Measurements from ENCODE around the gene AKT1S1.

The AKT1S1 gene

DNA sequence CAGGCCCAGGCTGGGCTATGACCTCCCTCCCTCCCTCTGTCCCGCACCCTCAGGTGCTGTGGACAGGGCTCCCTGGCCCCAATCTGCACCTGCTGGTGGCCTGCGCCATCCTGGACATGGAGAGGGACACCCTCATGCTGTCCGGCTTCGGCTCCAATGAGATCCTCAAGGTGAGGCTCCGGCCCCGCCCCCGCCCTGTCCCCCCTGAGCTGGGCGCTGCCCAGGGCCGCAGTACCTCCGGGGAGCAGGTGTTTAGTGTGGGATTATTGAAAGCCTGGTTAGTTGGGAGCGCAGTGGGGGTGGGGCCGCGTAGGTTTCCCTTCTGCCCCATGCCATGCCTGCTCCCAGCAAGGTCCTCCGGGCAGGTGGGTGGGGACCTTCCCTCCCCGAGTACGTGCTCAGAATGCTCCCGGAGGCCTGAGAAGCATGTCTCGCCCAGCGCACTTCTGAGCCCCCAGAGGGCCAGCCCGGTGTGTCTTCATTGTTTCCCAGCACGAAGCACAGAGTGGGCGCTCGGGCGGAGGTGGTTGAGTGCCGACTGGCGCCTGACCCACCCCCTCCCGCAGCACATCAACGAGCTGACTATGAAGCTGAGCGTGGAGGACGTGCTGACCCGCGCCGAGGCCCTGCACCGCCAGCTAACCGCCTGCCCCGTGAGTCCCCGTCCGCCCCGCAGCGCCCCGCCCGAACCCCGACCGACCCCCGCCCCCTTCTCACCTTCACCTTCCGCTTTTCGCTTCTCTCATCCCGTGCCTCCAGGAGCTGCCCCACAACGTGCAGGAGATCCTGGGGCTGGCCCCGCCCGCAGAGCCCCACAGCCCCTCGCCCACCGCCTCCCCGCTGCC, 10.7 kb upstream of the AKT1S1 start:
- Histone ChIP-seq H3K36me3 (peaks cover 23 to 64% (median 43%) of the 10 kb centered on the region in 3 donors), H3K4me3 (no peak overlapping the region), H3K27ac (no peak overlapping the region), H3K9me3 (no peaks in the 10 kb centered on the region), H3K4me1 (peaks cover 0 to 15% (median 11%) of the 10 kb centered on the region in 4 donors), H3K27me3 (peaks cover 0 to 28% of the 10 kb centered on the region in 2 donors)
- intact Hi-C loops (cut with DNase I; ENCODE audit: low total_unique reads) = no loop called here
- no peak for DNase-seq
- no peak for TF ChIP-seq CTCF (IDR thresholded peaks at IDR 0.05)

DNA sequence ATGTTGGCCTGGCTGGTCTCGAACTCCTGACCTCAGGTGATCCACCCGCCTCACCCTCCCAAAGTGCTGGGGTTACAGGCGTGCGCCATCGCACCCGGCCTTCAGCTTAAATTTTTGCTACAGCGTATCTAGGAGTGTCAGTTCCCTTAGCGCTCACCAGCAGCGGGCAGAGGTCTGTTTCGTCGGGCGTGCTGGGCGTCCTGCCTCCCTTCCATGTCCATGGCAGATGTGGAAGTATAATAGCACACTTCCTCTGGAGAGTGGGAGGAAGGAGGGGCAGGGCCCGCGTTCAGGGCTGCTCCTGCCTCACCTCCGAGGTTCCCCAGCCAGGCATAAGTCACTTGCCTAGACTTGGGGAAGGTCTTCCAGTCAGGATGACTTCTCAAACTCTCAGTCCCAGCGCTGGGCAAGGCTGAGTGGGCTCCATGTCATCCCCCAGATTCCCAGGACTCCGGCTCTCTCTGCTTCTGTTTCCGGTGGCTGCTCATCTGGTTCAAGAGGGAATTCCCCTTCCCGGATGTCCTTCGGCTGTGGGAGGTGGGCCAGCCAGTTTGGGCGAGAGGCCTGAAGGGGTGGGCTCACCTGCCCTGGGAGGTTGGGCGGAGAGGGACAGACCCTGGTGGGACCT, 10.0 kb upstream of the AKT1S1 start:
- Histone ChIP-seq H3K27ac (no peak overlapping the region), H3K4me1 (peaks cover 0 to 15% (median 11%) of the 10 kb centered on the region in 4 donors), H3K36me3 (peaks cover 31 to 71% (median 51%) of the 10 kb centered on the region in 3 donors), H3K9me3 (no peaks in the 10 kb centered on the region), H3K27me3 (peaks cover 0 to 21% of the 10 kb centered on the region in 2 donors), H3K4me3 (no peak overlapping the region)
- DNase-seq = no peak
- intact Hi-C loops (cut with DNase I; ENCODE audit: low total_unique reads) = no loop called here
- TF ChIP-seq CTCF (IDR thresholded peaks at IDR 0.05) = no peak

GRCh38 chr19:49884760-49885159, 7.6 kb upstream of the AKT1S1 start:
- H3K4me1 ChIP-seq = peaks cover 0 to 2% (median 1%) of the 10 kb centered on the region in 4 donors
- TF ChIP-seq CTCF (IDR thresholded peaks at IDR 0.05) = no peak
- peaks cover 0 to 1% of the 10 kb centered on the region in 2 donors for H3K27me3 ChIP-seq
- H3K9me3 ChIP-seq = no peaks in the 10 kb centered on the region
- no peak for DNase-seq
- H3K27ac ChIP-seq = no peak overlapping the region
- peaks cover 55 to 95% (median 74%) of the 10 kb centered on the region in 3 donors for H3K36me3 ChIP-seq
- H3K4me3 ChIP-seq = no peak overlapping the region
- intact Hi-C loops (cut with DNase I; ENCODE audit: low total_unique reads) = no loop called here

DNA sequence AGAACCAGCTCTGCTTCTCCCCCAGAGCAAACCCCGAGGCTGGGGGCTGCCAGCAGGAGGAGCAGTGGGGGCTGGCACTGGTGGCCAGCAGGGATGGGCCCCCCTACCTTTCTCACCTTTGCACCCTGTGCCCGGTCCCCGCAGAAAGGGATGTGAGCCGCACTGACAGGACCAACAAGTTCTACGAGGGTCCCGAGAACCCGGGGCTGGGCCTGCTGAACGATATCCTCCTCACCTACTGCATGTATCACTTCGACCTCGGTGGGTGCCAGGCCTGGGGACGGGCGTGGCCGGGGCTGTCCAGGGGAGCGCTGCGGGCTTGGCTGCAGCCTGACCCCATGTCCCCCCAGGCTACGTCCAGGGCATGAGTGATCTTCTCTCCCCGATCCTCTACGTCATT, 7.0 kb upstream of the AKT1S1 start:
- TF ChIP-seq CTCF (IDR thresholded peaks at IDR 0.05) = no peak
- Histone ChIP-seq H3K4me1 (peaks cover 0 to 5% (median under 1%) of the 10 kb centered on the region in 4 donors), H3K27me3 (no peaks in the 10 kb centered on the region), H3K4me3 (no peak overlapping the region), H3K36me3 (peaks cover 61 to 100% (median 81%) of the 10 kb centered on the region in 3 donors), H3K9me3 (no peaks in the 10 kb centered on the region), H3K27ac (no peak overlapping the region)
- DNase-seq = no peak
- intact Hi-C loops (cut with DNase I; ENCODE audit: low total_unique reads) = no loop called here

DNA sequence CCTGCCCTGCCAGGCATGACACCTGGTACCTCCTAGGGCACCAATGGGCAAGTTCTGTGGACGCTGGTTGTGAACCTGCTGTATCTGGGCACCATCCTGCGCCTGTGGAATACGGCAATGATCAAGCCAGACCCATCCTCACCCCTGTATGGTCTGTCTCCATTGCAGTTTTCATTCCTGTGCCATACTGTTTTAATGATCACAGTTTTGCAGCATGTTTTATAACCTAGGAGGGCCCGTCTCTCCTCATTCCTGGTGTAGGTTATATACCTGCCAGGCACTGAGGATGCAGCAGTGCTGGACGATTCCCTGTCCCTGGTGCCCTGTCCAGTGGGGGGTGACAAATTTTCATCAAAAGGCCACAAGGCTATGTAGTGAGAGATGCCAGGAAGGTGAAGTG, 5.9 kb upstream of the AKT1S1 start:
- Histone ChIP-seq H3K4me1 (peaks cover 0 to 15% (median 10%) of the 10 kb centered on the region in 4 donors), H3K9me3 (no peaks in the 10 kb centered on the region), H3K4me3 (no peak overlapping the region), H3K36me3 (peaks cover 62 to 93% (median 79%) of the 10 kb centered on the region in 3 donors), H3K27me3 (no peaks in the 10 kb centered on the region), H3K27ac (no peak overlapping the region)
- TF ChIP-seq CTCF (IDR thresholded peaks at IDR 0.05) = no peak
- intact Hi-C loops (cut with DNase I; ENCODE audit: low total_unique reads) = no loop called here
- no peak for DNase-seq

Data from tibial artery (tissue), 4 donors.